ENCODE data around the gene FBXW7. TPM values are rescaled to one million over a fixed set of nuclear protein-coding genes. Genes with fewer than 3 reads are reported as not detected.

Gene FBXW7
- total and polyA plus RNA-seq, 2 of the 8 experiments (the other 6 are each of a cell fraction or from before 2014, with no cell fraction given) = 6.0 to 26.7 TPM

DNA sequence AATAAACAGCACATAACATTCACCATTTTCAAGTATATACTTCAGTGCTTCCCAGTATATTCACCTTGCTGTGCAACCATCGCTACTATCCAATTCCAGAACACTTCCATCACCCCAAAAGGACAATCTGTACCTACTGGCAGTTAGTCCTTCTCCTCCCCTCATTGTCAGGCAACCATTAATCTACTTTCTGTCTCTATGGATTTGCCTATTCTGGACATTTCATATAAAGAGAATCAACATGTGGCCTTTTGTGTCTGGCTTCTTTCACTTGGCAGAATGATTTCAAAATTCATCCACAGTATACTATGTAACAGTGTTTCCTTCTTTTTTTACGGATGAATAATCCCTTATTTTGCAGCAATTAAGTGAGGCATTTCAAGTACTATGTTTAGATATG lies 189.4 kb downstream of the FBXW7 start (continued):
- TF ChIP-seq SP4 (IDR thresholded peaks at IDR 0.05; ENCODE audit: low read length) = no peak
- TF ChIP-seq SAP30 (IDR thresholded peaks at IDR 0.05; ENCODE audit: insufficient read depth, insufficient replicate concordance, low read length) = no peak
- TF ChIP-seq EZH2 (IDR thresholded peaks at IDR 0.05; ENCODE audit: low read depth, low read length, severe bottlenecking) = no peak
- no peak for TF ChIP-seq PHF8 (conservative IDR thresholded peaks at IDR 0.05; ENCODE audit: low read depth, low read length)
- TF ChIP-seq KDM1A (IDR thresholded peaks at IDR 0.05; ENCODE audit: borderline replicate concordance, low read length) = no peak
